NCI-H2029 (cell line): Measurements from ENCODE around the gene MRPL34.

Experiments used
- DNase-seq: peaks from one replicate; lab custom pipeline; 2025; lab: John Stamatoyannopoulos, UW

Gene MRPL34

DNA sequence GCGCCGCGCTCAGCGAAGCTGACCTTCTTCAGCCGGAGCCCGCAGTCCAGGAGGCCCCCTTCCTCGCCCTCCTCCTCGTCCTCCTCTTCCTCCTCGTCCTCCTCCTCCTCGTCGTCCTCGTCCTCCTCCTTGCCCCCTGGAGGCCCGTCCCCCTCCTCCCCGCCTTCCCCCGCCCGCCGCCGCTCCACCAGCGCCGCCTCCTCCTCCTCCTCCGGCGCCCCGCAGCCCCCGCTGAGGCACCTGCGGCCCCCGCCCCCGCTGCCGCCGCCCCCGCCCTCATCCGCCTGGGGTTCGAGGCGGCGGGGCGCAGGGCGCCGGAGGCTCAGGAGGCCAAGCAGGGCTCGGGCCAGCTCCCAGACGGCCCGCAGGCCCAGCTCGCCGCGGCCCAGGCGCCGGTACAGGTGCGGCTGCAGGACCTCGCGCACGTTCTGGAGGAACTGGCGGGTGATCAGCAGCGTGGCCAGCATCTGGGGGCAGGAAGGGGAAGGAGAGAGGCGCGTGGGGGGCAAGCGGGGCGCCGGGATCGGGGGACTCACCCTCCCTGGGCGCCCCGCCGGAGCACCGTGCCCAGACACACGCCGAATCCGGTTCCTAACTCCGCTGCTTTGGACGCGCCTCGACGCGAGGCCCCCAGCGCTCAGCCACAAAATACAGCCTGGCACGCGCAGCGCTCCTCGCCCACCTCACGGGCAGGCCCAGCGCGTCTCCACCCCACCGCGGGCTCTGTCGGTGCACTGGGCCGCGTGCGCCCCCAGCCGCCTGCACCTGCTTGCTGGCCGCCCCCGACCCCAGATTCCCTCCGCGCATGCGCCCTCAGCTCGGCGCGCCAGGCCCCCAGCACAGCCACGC lies 23.1 kb downstream of the MRPL34 start:
- no peak for DNase-seq

GRCh38 chr19:17329366-17330261 lies 23.9 kb downstream of the MRPL34 start:
- no peak for DNase-seq

GRCh38 chr19:17330262-17331044 lies 24.8 kb downstream of the MRPL34 start:
- DNase-seq = no peak

- DNase-seq = no peak
Measured at GRCh38 chr19:17331045-17331558, 25.4 kb downstream of the MRPL34 start.

DNA sequence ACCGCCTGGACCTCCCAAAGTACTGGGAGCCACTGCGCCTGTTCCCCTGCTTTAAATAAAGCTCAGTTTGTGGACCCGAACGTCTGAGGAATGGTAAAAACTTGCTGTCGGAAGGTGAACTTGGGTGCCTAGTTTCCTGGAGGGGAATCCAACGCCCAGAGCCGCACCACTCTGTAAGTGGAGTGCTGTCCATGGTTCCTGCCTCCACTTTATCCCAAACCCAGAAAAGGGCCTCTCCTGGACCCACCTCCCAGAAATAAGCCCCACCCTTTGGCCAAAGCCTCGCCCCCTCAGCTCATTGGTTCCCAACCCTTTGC lies 26.6 kb downstream of the MRPL34 start:
- DNase-seq = no peak

DNA sequence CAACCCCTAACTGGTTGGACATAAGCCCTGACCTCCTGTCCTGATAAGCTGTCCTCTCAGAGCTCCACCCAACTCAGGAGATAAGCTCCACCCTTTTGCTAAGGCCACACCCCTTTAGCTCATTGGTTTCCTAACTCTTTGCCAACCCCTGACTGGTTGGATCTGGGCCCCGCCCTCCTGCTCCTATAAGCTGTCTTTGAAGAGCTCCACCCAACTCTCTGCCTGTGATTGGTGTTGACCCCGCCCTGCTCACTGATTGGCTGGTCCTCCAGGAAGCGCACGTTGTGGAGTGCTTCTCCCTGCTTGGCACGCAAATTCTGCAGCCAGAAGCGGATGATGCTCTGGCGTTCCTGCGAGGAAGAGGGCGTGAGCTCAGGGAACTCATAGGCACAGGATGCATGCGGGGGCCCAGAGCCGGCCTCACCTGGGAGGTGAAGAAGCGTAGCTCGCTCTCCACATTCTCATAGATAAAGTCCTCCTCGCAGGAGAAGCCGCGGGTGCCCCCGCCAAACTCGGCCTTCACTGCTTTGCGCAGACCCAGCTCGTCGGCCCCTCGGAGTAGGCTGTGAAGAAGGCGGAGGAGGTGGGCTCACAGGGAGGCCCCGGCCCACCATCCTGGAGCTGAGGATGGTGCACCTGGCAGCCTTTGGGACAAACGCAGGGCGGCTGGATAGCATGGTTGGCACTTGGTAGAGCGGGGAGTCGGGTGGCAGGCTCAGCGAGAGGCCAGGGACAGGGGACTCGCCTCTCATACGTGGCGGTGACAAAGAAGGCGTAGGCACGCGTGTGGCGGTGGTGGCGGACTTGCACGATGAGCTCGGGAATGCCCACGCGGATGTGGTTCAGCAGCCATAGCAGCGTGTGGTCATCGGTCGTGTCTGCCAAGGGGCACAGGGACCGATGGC lies 27.3 kb downstream of the MRPL34 start:
- peak; percentile 77 for DNase-seq

GRCh38 chr19:17333611-17334413 lies 28.1 kb downstream of the MRPL34 start:
- no peak for DNase-seq

DNA sequence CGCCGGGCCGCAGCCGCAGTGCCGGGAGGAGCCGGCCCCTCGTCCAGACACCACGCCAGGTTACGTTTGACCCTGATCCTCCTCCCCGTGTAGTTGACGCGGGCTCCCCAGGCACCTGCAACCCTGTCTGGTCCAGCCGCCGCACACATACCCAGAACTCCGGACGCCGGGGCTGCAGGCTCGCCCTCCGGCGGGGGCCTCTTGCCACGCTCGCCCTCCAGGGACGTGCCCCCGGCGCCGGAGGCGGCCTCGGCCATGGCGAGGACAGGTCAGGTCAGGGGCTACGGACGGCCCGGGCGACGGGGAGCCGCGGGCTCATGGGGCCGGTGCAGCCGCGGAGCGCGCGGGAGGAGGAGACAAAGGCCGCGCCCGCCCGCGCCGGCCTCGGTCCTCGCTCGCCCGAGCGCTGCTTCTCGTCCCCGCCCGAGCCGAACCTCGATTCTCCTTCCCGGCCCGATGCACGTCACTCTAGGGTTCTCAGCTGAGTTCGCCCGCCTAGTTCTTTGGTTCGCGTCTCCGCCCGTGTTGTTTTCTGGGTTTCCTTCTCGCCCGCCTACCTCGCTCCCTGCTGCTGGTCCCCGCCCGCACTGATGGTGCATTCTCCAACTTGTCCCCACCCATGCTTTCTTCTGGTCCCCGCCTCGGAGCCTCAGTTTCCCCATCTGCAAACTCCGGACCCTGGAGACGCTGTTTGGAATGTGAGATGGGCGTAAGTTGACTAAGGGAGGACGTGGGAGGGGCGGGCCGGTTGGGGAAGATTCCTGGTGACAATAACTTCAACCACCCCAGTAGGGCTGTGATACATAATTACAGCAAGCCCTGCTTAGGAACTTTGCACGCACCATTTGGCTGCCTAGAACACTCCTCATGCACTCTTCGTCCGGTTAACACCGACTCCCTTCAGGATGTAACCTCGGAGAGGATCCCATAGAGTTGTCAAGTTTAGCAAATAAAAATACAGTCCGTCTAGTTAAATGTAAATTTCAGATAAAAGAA lies 29.0 kb downstream of the MRPL34 start, which contains the start of gene ANO8:
ANO8 (minus strand) TSS at position 442 of the 996 bp plus-strand sequence; CDS start at position 257, 185 bp downstream.
- peak; percentile 92 for DNase-seq

- DNase-seq = no peak
Measured at GRCh38 chr19:17335575-17335974, 29.9 kb downstream of the MRPL34 start.

GRCh38 chr19:17336872-17337674 lies 31.4 kb downstream of the MRPL34 start, which contains the start of gene GTPBP3:
Gene GTPBP3 (plus strand): TSS chr19:17337553. CDS start chr19:17337612, 59 bp downstream.
- peak; percentile 98 for DNase-seq

DNA sequence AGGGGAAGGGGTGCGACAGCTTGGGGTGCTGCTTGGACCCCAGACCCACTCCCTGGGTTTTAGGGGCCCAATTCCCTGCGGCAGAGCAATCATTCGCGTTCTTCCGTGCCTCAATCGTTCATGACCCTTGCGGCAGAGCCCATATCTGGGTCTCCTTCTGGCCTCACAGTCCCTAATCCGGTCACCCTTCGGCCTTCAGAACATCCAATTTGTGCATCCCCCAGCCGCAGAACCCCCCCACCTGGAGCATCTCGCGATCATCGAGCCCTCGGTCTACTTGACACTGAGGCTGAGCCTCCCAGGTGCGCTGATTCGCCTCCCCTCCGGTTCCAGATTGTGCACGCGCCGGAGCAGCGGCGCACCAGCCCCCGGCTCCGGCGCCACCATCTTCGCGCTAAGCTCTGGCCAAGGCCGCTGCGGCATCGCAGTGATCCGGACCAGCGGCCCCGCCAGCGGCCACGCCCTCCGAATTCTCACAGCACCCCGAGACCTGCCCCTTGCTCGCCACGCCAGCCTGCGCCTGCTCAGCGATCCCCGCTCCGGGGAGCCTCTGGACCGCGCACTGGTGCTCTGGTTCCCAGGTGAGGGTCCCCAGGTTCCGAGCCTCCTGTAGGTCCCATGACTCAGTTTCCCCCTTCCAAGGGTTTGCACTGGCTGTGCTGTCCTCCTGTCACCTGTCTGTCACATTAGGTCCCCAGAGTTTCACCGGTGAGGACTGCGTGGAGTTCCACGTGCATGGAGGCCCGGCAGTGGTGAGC lies 32.2 kb downstream of the MRPL34 start:
- DNase-seq = no peak

GRCh38 chr19:17338433-17339078 lies 32.9 kb downstream of the MRPL34 start:
- DNase-seq = no peak

DNA sequence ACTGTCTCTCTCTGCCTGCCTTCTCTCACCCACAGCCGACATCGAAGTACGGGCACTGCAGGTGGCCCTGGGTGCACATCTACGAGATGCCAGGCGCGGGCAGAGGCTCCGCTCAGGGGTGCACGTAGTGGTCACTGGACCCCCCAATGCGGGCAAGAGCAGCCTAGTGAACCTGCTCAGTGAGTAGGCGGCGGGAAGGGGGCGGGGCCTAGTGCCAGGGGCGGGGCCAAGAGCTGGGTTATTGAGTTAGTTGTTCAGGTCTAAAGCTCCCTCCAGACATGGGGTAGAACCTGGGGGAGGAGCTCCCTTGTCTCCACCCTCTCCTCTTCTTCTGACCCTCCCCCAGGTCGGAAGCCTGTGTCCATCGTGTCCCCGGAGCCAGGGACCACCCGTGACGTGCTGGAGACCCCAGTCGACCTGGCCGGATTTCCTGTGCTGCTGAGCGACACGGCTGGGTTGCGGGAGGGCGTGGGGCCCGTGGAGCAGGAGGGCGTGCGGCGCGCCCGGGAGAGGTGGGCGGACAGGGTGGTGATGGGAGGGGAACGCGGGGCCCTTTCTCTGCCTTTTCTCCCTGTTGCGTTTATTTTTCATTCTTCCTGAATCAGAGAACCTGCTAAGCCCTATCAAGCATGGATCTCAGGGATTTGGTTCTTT lies 33.5 kb downstream of the MRPL34 start:
- DNase-seq = no peak

DNA sequence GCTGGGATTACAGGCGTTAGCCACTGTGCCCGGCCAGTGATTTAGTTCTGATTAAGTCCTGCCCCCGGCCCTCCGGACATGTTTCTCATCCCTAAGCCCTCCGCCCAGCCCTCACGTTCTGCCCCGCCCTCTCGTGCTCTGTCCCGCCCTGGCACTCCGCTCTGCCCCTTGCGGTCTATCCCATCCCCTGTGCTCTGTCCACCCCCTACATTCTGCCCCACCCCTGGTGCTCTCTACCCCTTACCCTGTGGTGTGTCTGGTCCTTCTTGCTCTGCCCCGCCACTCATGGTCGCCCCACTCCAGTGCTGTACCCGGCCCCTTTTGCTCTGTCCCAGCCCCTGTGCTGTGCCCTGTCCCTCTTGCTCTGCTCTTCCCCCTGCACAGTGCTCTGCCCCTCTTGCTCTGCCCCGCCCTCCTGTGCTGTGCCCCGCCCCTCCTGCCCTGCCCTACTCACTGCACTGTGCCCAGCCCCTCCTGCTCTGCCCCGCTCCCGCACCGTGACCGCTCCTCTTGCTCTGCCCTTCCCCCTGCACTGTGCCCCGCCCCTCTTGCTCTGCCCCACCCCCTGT lies 34.7 kb downstream of the MRPL34 start:
- DNase-seq = no peak

- DNase-seq = no peak
Measured at GRCh38 chr19:17340871-17341357, 35.2 kb downstream of the MRPL34 start.
